Kidney (tissue), 14 donors: ENCODE measurements around the gene SLC35F1. TPM values are rescaled to one million over a fixed set of nuclear protein-coding genes. Genes with fewer than 3 reads are reported as not detected.

Experiments
- DNase-seq, 5 donors: peaks; one replicate each; pipeline ENCODE4 v3.0.0-alpha.2; 2013 to 2020
- FAIRE-seq: peaks from 2 replicates; lab custom pipeline; 2012; peaks lifted over from hg19 to GRCh38; lab: Jason Lieb, UNC
- H3K27ac ChIP-seq, 2 donors: one replicate each; pipeline ENCODE4 v1.7.0; 2013; ENCODE audit warnings: low read depth in 2 of 2, low read length in 2 of 2, inconsistent platforms in 1 of 2
- H3K27me3 ChIP-seq: one replicate; pipeline ENCODE4 v1.7.1; 2013; ENCODE audit warnings: low read length, inconsistent platforms; ENCODE audit not compliant: control insufficient read depth, insufficient read depth
- H3K36me3 ChIP-seq, 3 donors: one replicate each; pipeline versions ENCODE4 v1.7.0 to v1.7.1; 2013; ENCODE audit warnings: low read length in 3 of 3, control low read depth in 1 of 3, inconsistent platforms in 1 of 3; ENCODE audit not compliant: insufficient read depth in 3 of 3, control insufficient read depth in 2 of 3
- H3K4me1 ChIP-seq, 3 donors: one replicate each; pipeline versions ENCODE4 v1.7.0 to v1.7.1; 2013; ENCODE audit warnings: low read length in 3 of 3, inconsistent platforms in 1 of 3, low read depth in 1 of 3; ENCODE audit not compliant: control insufficient read depth in 2 of 3, insufficient read depth in 2 of 3
- H3K4me3 ChIP-seq, 3 donors: one replicate each; pipeline versions ENCODE4 v1.7.0 to v1.8.1; 2013; ENCODE audit warnings: low read length in 3 of 3, control low read depth in 1 of 3, inconsistent platforms in 1 of 3
- H3K9ac ChIP-seq, 3 donors: one replicate each; pipeline versions ENCODE4 v1.7.0 to v1.7.1; 2013; ENCODE audit warnings: low read length in 3 of 3, control low read depth in 1 of 3, inconsistent platforms in 1 of 3
- H3K9me3 ChIP-seq, 3 donors: one replicate each; pipeline versions ENCODE4 v1.7.0 to v1.7.1; 2013; ENCODE audit warnings: low read length in 3 of 3, control low read depth in 1 of 3, inconsistent platforms in 1 of 3; ENCODE audit not compliant: control insufficient read depth in 2 of 3, insufficient read depth in 1 of 3
- intact Hi-C: fragments of 100-400 bp; cut with DNase I; formaldehyde crosslinking; loops from one replicate; pipeline ENCODE4 v1.11.1; 2022
- polyA plus RNA-seq: library from polyadenylated mRNA; stranded (reverse); fragments of 350-450 nt; fragmentation: Illumina TruSeq; extraction: RNeasy Lipid Tissue Mini Kit (QIAGEN cat#74804); gene quantifications from one replicate; pipeline ENCODE4 v1.2.3, GENCODE V29; 2014; ENCODE audit warnings: low read depth, low replicate concordance; ENCODE audit not compliant: insufficient read depth
- total RNA-seq: library from RNA; stranded (reverse); fragmentation: NEBNext Ultra II Directional; extraction: Animal tissue kit (Norgen Biotek cat#: 25700); gene quantifications from one replicate; pipeline ENCODE4 v1.2.1, GENCODE V29; 2021
- TF ChIP-seq, protein P1 (sequence below): IDR thresholded peaks from 3 replicates; pipeline ENCODE4 v1.5.1; 2012; ENCODE audit warnings: mild to moderate bottlenecking, moderate library complexity, borderline replicate concordance; ENCODE audit not compliant: insufficient read depth; ENCODE audit errors: extremely low read depth
- donor health status: control.
- donor health status: control.
- donor health status: control.
- donor health status: control.
- donor health status: control.
- donor health status: DM: yes; HTN: yes; CAD: no.
- donor health status: Normal renal cell carcinoma (clear cell type).

The SLC35F1 gene
- total and polyA plus RNA-seq, 2 donors from 2014 or later = 0.28 to 0.63 TPM

- Histone ChIP-seq H3K9me3 (no peaks in the 10 kb centered on the region), H3K36me3 (no peaks in the 10 kb centered on the region), H3K27me3 (no peaks in the 10 kb centered on the region), H3K27ac (no peak overlapping the region), H3K9ac (no peak overlapping the region), H3K4me3 (no peak overlapping the region), H3K4me1 (no peaks in the 10 kb centered on the region)
- intact Hi-C loops = no loop called here
- TF ChIP-seq, protein P1, sequence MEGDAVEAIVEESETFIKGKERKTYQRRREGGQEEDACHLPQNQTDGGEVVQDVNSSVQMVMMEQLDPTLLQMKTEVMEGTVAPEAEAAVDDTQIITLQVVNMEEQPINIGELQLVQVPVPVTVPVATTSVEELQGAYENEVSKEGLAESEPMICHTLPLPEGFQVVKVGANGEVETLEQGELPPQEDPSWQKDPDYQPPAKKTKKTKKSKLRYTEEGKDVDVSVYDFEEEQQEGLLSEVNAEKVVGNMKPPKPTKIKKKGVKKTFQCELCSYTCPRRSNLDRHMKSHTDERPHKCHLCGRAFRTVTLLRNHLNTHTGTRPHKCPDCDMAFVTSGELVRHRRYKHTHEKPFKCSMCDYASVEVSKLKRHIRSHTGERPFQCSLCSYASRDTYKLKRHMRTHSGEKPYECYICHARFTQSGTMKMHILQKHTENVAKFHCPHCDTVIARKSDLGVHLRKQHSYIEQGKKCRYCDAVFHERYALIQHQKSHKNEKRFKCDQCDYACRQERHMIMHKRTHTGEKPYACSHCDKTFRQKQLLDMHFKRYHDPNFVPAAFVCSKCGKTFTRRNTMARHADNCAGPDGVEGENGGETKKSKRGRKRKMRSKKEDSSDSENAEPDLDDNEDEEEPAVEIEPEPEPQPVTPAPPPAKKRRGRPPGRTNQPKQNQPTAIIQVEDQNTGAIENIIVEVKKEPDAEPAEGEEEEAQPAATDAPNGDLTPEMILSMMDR = no peak
- FAIRE-seq = no peak
- DNase-seq = no peak
These were observed 290.5 kb downstream of the SLC35F1 start for GRCh38 chr6:118197539-118197938.

DNA sequence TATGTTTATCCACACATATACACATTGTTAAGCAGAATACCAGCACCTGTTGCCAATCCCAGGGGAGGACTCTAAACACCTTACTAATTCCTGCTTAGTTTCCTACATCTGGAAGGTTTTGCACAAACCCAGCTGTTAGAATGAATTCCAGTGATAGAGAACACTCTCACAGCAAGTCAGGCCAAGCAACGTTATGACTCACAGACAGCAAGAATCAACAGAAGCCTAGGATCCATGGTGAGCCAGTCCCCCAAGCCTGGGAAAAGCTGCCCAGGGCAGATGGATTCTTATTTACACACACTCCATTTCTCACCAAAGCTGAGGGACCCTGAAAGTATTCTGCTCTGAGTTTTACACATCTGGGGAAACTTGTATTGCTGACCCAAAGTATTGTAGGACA lies 291.7 kb downstream of the SLC35F1 start:
- intact Hi-C loops = no loop called here
- no peak overlapping the region for H3K4me3 ChIP-seq
- no peaks in the 10 kb centered on the region for H3K4me1 ChIP-seq
- H3K27ac ChIP-seq = no peak overlapping the region
- no peak for FAIRE-seq
- H3K36me3 ChIP-seq = no peaks in the 10 kb centered on the region
- TF ChIP-seq, protein P1 = no peak
- DNase-seq = no peak
- no peaks in the 10 kb centered on the region for H3K27me3 ChIP-seq
- H3K9ac ChIP-seq = no peak overlapping the region
- no peaks in the 10 kb centered on the region for H3K9me3 ChIP-seq

- DNase-seq = no peak
- no peaks in the 10 kb centered on the region for H3K4me1 ChIP-seq
- TF ChIP-seq, protein P1 = no peak
- H3K9ac ChIP-seq = no peak overlapping the region
- H3K27me3 ChIP-seq = no peaks in the 10 kb centered on the region
- FAIRE-seq = no peak
- no peak overlapping the region for H3K4me3 ChIP-seq
- no peak overlapping the region for H3K27ac ChIP-seq
- H3K9me3 ChIP-seq = no peaks in the 10 kb centered on the region
- intact Hi-C loops = no loop called here
- H3K36me3 ChIP-seq = no peaks in the 10 kb centered on the region
These were observed 293.1 kb downstream of the SLC35F1 start for GRCh38 chr6:118200160-118200559.

GRCh38 chr6:118202517-118202916 lies 295.5 kb downstream of the SLC35F1 start:
- no peak overlapping the region for H3K9ac ChIP-seq
- no peak overlapping the region for H3K4me3 ChIP-seq
- H3K9me3 ChIP-seq = no peaks in the 10 kb centered on the region
- no peaks in the 10 kb centered on the region for H3K4me1 ChIP-seq
- intact Hi-C loops = no loop called here
- no peaks in the 10 kb centered on the region for H3K36me3 ChIP-seq
- TF ChIP-seq, protein P1 = no peak
- H3K27ac ChIP-seq = no peak overlapping the region
- no peaks in the 10 kb centered on the region for H3K27me3 ChIP-seq
- DNase-seq (no peak), FAIRE-seq (no peak)
